Lung (tissue), 12 donors: ENCODE results near the gene FSD2. TPM values are rescaled to one million over a fixed set of nuclear protein-coding genes. Genes with fewer than 3 reads are reported as not detected.

ENCODE experiments used
- ATAC-seq: fragments of 200-7000 bp; cut with Tn5 transposase; one replicate; pipeline ENCODE4 v1.9.1; 2020; ENCODE audit warnings: moderate number of reproducible peaks; ENCODE audit not compliant: insufficient read depth, low FRiP score
- DNase-seq, 3 donors: peaks; one replicate each; pipeline ENCODE4 v3.0.0-alpha.2; 2013 to 2017
- H3K27ac ChIP-seq, 2 donors: one replicate each; pipeline ENCODE4 v1.5.1; 2013; ENCODE audit warnings: mild to moderate bottlenecking in 2 of 2, moderate library complexity in 2 of 2, control low read depth in 1 of 2, inconsistent platforms in 1 of 2, low read depth in 1 of 2, low read length in 1 of 2
- H3K27me3 ChIP-seq, 3 donors: one replicate each; pipeline ENCODE4 v1.5.1; 2013; ENCODE audit warnings: low read length in 2 of 3; ENCODE audit not compliant: control insufficient read depth in 3 of 3, insufficient read depth in 3 of 3
- H3K36me3 ChIP-seq, 4 donors: one replicate each; pipeline ENCODE4 v1.5.1; 2013; ENCODE audit warnings: low read length in 4 of 4, mild to moderate bottlenecking in 1 of 4, moderate library complexity in 1 of 4; ENCODE audit not compliant: control insufficient read depth in 4 of 4, insufficient read depth in 4 of 4
- H3K4me1 ChIP-seq, 5 donors: one replicate each; pipeline ENCODE4 v1.5.1; 2013; ENCODE audit warnings: low read length in 5 of 5, mild to moderate bottlenecking in 2 of 5, moderate library complexity in 1 of 5; ENCODE audit not compliant: control insufficient read depth in 5 of 5, insufficient read depth in 5 of 5
- H3K4me3 ChIP-seq: one replicate; pipeline ENCODE4 v1.5.1; 2013; ENCODE audit warnings: mild to moderate bottlenecking, control low read depth, moderate library complexity
- H3K9ac ChIP-seq, 2 donors: one replicate each; pipeline ENCODE4 v1.5.1; 2013; ENCODE audit warnings: low read length in 2 of 2, control low read depth in 1 of 2; ENCODE audit not compliant: insufficient read depth in 1 of 2
- H3K9me3 ChIP-seq, 4 donors: one replicate each; pipeline ENCODE4 v1.5.1; 2013; ENCODE audit warnings: low read length in 3 of 4, mild to moderate bottlenecking in 1 of 4, moderate library complexity in 1 of 4; ENCODE audit not compliant: control insufficient read depth in 4 of 4, insufficient read depth in 3 of 4
- WGBS, 2 donors: extraction: QIAGEN DNeasy Blood & Tissue Kit; methylation state at CpG; one replicate each; pipeline ENCODE4 v1.1.7; 2013; 5-methylcytosine and 5-hydroxymethylcytosine counted together
- polyA plus RNA-seq, 2 donors: library from polyadenylated mRNA; stranded (reverse); fragments of 200-250 nt; gene quantifications; one replicate each; pipeline ENCODE4 v1.2.1, GENCODE V29; 2013
- total RNA-seq, 2 donors: library from RNA; depleted of rRNA in 1 of 2; stranded (reverse); fragments of >200 nt in 1 of 2; gene quantifications; one replicate each; pipeline ENCODE4 v1.2.1, GENCODE V29; 2014 to 2021
- TF ChIP-seq, protein P1 (sequence below): IDR thresholded peaks from 2 replicates; pipeline ENCODE4 v1.5.1; 2012; ENCODE audit warnings: mild to moderate bottlenecking; ENCODE audit errors: control extremely low read depth, extremely low read depth
- donor health status: control.
- donor health status: control.
- donor health status: Bipolar disorder and iron deficiency.
- donor health status: healthy.
- donor health status: DM: yes; HTN: yes; CAD: no.

FSD2 gene
- total and polyA plus RNA-seq, 4 donors, result 0.06 to 0.08 TPM; not detected in 2

DNA sequence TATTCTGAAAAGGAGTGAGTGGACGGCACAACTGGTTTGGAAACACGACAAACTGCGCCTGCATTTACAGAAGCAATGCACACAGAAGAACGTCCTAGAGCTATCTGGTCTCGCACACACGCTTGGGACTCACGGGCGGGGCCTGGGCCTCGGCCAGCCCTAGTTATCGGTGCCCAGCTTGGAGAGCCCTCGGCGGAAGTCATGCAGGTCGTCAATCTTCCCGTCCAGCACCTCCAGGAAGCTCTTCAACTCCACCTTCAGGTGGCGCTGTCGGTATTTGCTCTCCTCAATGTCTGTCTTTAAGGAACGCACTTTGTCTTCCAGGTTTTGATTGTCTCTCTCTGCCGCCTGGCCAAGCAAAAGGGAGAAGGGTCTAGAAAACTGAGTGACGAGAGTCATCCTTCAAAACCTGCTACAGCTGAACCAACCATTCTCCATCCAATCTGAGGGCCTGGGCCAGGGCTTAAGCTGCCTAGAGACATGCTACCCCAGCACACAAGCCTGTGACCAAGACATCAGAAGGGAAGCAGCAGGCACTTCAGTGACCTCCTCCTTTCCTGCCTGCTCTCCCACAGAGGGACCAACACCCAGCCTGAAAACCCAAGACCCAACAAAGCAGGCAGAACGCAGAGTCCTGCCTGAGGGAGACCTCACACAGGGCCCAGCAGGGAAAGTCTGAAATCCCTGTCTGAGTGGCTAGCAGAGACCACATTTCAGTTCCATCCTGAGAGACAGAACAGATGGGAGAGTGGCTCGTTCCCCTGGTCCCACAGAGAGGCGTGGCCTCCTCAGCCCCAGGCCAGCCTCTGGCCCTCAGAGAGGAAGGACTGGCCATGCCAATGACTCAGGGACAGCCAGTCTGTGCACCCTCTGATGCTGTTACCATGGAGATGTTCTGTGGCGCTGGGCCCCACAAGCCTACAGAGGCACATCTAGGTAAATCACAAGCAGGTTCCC, 44.0 kb upstream of the FSD2 start:
- peak; percentile 76 to 88 (median 77) for DNase-seq
- H3K9ac ChIP-seq, result no peak overlapping the region
- no peaks in the 10 kb centered on the region for H3K9me3 ChIP-seq
- peaks cover 0 to 2% (median 0%) of the 10 kb centered on the region in 4 donors for H3K36me3 ChIP-seq
- no peak overlapping the region for H3K4me3 ChIP-seq
- no peaks in the 10 kb centered on the region for H3K27me3 ChIP-seq
- H3K4me1 ChIP-seq, result peaks cover 0 to 14% (median 0%) of the 10 kb centered on the region in 5 donors
- TF ChIP-seq, protein P1, sequence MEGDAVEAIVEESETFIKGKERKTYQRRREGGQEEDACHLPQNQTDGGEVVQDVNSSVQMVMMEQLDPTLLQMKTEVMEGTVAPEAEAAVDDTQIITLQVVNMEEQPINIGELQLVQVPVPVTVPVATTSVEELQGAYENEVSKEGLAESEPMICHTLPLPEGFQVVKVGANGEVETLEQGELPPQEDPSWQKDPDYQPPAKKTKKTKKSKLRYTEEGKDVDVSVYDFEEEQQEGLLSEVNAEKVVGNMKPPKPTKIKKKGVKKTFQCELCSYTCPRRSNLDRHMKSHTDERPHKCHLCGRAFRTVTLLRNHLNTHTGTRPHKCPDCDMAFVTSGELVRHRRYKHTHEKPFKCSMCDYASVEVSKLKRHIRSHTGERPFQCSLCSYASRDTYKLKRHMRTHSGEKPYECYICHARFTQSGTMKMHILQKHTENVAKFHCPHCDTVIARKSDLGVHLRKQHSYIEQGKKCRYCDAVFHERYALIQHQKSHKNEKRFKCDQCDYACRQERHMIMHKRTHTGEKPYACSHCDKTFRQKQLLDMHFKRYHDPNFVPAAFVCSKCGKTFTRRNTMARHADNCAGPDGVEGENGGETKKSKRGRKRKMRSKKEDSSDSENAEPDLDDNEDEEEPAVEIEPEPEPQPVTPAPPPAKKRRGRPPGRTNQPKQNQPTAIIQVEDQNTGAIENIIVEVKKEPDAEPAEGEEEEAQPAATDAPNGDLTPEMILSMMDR, result peak; percentile 41
- WGBS, 2 donors, result 16 to 23% methylated on average over 23 of the region's 23 CpGs
- peak; percentile 85 for ATAC-seq
- H3K27ac ChIP-seq, result peak overlapping the region in 1 of 2 donors; percentile 15

DNA sequence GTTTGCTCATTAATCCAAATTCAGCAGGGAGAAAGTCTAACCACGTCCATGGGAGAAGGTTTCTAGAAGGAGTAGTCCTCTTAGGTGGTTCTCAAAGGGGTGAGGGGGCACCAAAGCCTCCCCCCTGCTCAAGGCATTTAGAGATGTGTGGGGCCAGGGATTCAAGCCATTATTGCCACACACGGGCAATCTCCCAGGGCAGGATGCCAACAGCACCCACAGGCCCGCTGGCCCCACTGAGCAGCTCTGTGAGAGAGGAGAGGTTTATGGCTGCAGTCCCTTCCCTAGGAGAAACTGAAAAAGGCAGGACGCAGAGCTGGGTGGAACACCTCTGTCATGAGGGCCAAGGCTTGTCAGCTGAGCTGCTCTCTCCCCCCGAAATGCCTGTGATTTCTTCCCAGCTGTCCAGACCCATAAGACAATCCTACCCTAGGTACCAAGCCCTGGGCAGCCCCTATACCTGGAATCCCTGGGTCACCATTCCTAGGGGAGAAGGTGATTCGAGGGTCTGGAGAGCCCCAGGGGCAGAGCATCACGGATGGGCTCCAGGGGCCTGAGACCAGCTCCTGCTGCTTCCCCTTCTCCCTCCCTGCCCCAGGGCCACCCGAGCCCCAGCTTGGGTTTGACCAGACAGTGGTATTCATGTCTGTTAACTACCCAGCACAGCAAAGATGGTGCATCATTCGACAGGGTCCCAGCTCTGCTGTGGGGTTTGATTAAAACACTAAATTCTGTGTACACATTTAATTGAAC, 42.5 kb upstream of the FSD2 start:
- peaks cover 0 to 3% (median 0%) of the 10 kb centered on the region in 4 donors for H3K9me3 ChIP-seq
- H3K4me1 ChIP-seq, result peaks cover 0 to 14% (median 0%) of the 10 kb centered on the region in 5 donors
- 79 to 80% methylated on average over 9 of the region's 9 CpGs for WGBS, 2 donors
- ATAC-seq (no peak), DNase-seq (no peak)
- H3K9ac ChIP-seq, result no peak overlapping the region
- no peak overlapping the region for H3K4me3 ChIP-seq
- no peaks in the 10 kb centered on the region for H3K27me3 ChIP-seq
- no peak overlapping the region for H3K27ac ChIP-seq
- H3K36me3 ChIP-seq, result peaks cover 0 to 2% (median 0%) of the 10 kb centered on the region in 4 donors
- TF ChIP-seq, protein P1, result no peak

DNA sequence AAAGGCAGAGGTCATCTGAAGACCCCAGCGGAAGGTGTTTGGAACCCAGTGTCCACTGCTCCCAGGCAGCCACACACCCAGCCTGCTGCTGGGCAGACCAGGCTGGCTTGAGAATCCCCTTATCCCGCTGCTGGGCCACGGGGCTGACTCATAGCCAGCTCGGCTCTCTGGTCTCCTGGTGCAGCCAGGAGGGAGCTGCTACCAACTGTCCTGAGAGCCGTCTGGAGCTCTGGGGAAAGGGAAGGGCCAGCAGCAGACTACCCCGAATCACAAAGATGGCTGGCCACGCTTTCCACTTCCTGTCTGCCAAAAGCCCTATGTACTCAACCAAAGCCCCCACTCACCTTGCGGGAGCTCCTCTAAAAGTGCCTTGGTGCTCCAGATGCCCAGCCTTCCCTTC, 41.8 kb upstream of the FSD2 start:
- 75 to 78% methylated on average over 8 of the region's 8 CpGs for WGBS, 2 donors
- Histone ChIP-seq H3K4me1 (peaks cover 0 to 7% (median 0%) of the 10 kb centered on the region in 5 donors), H3K9me3 (peaks cover 0 to 3% (median 0%) of the 10 kb centered on the region in 4 donors), H3K27ac (no peak overlapping the region), H3K27me3 (no peaks in the 10 kb centered on the region), H3K9ac (no peak overlapping the region), H3K36me3 (peaks cover 0 to 2% (median 0%) of the 10 kb centered on the region in 4 donors), H3K4me3 (no peak overlapping the region)
- ATAC-seq (no peak), DNase-seq (no peak)
- TF ChIP-seq, protein P1, result no peak
